ENCODE results near the gene PLEKHG1.

DNA sequence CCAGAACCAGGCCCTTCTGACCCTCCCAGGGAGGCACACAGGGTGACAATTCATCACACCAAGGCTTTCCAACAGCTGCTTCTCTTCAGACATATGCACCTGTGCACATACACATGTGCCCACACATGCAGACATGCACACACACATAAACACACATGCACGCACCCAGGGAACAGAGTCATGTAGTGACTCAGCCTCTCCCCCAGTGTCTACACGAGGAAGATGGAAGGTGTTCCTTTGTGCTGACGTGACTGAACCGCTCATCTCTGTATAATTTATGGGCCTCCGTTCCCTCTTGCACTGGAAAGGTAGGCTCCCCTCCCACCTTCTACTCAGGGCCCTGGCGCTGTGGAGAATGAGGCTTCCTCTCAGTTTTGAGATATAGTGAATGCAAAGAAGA lies 23.8 kb upstream of the PLEKHG1 start:
- TF ChIP-seq FOXJ3 (CRISPR knock-in tag; IDR thresholded peaks at IDR 0.05; ENCODE audit: borderline replicate concordance) = no peak
- TF ChIP-seq CREB1 (CRISPR knock-in tag; IDR thresholded peaks at IDR 0.05) = no peak
- TF ChIP-seq ATF1 (CRISPR knock-in tag; IDR thresholded peaks at IDR 0.05) = no peak
- TF ChIP-seq FOXP1 (CRISPR knock-in tag; IDR thresholded peaks at IDR 0.05; ENCODE audit: borderline replicate concordance) = no peak
- TF ChIP-seq ARID4B (CRISPR knock-in tag; IDR thresholded peaks at IDR 0.05; ENCODE audit: borderline replicate concordance) = no peak
- TF ChIP-seq E2F1 (CRISPR knock-in tag; IDR thresholded peaks at IDR 0.05) = no peak
- no peak for TF ChIP-seq TEAD4 (CRISPR knock-in tag; IDR thresholded peaks at IDR 0.05)
- TF ChIP-seq ZNF671 (CRISPR knock-in tag; IDR thresholded peaks at IDR 0.05) = no peak
- TF ChIP-seq, protein P1, sequence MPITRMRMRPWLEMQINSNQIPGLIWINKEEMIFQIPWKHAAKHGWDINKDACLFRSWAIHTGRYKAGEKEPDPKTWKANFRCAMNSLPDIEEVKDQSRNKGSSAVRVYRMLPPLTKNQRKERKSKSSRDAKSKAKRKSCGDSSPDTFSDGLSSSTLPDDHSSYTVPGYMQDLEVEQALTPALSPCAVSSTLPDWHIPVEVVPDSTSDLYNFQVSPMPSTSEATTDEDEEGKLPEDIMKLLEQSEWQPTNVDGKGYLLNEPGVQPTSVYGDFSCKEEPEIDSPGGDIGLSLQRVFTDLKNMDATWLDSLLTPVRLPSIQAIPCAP (CRISPR knock-in tag; IDR thresholded peaks at IDR 0.05) = no peak

Measured in WTC11 (cell line).